Activated CD8-positive, alpha-beta memory T cell treated with anti-CD3 and anti-CD28 coated beads for 24 hours (primary cell): ENCODE measurements around the gene ROBO2.

Experiments used
- DNase-seq: peaks from one replicate; pipeline ENCODE4 v3.0.0-alpha.2; 2020

The ROBO2 gene

DNA sequence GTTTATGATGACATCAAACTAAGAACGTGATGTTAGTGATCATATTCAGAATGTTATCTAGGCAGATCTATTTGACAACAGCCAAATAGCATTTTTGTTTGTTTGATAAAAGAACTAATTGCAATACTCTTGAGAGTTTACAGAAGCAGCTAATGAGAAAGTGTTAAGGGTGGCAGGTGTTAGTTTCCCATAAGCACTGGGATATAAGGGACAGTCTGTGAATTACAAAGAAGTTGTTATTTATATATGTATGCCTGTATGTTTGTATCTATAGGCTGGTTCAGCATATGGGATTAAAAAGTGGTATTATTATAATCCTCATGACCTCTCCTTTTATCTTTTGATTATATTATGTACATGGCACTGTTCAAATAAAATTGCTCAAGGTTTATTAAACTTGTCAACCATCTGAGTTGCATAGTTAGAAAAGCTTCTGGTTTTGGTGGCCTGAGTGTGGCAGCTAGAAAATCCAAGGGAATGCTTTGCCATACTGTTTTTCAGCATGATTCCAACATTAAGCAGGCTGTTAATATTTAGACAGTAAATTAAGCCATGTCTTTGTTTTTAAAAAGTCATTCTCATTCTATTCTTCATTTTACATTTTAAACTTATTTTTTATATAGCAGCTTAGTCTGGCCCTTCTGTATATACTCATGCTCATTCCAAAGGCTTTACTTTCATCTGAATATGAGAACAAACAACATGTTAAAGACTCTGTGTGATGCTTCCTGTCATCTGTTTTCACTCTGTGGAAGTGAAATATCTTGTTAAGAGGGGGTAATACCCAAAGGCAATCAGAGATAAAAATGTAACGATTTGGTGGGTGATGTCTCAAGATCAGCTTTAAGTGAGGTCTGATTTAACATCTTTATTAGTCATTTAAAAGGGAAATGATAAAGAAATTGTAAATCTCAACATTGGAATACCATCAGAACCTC lies 13.1 kb downstream of the ROBO2 start:
- no peak for DNase-seq

DNA sequence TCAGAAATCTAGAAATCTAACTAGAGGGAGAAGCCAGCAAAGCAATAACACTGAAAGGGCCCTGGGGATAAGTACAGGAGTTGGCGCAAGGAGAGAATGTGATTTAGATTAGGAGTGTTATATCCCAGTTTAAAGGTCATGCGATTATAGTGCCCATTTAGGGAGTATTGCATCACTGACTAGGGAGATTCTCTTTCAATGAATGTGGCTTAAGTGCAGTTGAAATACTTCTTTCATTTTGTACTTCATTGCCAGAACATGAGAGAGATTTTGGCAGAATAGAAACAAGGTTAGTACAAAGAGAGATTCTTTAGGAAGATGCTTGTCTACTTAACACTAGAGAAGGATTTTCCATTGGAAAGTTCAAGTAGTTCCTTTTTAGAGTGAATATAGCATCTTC lies 13.9 kb downstream of the ROBO2 start:
- no peak for DNase-seq

DNA sequence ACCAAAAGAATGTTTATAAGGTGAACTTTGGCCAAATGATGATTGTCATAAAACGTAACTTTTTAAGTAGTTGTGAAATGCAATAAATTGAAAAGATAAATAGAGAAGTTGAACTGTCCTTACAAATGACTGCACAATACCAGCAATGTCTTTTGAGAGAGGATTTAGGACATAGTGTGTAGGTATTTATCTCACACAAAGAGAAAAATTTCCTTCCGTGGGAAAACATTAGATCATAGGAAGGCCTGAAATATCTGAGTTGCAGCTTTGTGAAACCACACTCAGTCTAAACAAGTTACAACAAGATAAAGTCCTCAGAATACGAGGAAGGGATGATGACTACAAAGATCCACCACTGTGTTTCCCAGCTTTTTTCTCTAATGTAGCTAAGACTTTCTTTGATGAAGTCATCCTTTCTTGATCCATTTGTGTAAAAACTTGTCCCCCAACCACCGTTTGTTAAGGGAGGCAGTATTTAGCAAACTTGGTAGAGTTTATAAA lies 16.0 kb downstream of the ROBO2 start:
- no peak for DNase-seq

DNA sequence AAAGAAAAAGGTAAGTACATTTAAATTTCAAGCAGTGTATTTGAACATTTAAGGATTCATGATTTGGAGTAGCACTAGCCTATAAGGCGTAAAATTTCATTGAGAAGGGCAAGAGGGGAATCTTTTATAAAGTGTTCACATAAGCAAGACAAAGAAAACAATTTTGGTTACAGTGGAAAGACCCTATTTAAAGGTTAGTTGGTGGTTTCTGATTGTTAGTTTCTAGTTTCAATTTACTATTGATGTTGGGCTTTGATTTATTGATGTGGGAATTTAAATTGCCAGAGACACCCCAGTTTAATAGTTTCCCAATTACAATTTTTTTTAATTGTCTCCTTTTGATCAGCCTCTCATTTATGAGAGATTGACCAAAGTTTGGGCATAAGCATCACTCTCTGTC lies 19.5 kb downstream of the ROBO2 start:
- DNase-seq: no peak

DNA sequence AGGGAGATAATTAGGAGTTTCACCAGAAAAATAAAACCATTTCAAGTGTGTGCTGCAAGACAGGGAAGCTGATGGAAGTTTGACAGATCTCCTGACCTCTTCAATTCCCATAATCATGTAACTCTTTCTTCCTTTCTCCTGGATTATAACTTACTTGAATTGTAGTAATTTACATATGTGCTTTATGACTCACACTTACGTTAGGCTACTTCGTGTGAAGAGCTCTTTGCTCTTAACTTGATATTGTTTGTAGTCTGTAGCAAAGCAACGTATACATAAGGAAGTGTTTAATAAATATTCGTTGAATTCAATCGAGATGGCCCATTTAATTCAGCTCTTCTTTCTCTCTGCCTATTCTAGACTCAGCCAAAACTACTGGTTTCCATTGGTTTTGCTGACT lies 23.5 kb downstream of the ROBO2 start:
- DNase-seq: no peak

DNA sequence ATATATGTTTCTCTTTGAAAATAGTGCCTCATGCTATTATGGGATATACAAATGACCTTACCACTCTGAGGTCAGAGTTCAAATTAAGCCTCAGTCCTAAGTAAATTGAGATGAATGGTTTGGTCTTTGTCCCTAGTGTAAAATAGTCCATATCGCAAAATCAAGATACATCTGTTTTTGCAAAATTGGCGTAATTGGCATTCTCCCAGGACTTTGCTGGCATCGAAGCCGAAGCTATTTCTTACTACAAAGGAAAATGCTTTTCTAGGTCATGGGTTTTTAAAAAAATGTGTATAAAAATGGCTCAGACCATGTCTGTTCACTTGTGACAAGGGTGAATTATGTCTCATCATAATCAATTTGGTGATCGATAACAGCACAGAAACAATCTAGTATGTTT lies 25.9 kb downstream of the ROBO2 start:
- DNase-seq: no peak

DNA sequence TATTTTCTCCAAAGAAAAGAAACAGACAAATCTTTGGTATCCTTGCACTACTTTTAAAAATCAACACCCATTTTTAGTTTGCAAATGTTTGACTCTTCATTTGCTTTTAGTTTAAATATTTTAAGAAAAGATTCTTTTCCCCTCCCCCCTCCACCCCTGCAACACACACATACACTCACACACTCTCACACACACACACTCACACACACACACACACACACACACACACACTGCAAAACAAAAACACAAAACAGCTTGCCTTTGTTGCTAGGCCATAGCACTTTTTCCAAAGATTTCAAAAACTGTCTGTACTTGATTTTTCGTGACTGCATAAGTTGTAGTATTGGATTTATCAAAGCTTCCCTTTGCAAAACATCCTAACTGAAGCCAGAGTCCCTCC lies 26.9 kb downstream of the ROBO2 start:
- no peak for DNase-seq

DNA sequence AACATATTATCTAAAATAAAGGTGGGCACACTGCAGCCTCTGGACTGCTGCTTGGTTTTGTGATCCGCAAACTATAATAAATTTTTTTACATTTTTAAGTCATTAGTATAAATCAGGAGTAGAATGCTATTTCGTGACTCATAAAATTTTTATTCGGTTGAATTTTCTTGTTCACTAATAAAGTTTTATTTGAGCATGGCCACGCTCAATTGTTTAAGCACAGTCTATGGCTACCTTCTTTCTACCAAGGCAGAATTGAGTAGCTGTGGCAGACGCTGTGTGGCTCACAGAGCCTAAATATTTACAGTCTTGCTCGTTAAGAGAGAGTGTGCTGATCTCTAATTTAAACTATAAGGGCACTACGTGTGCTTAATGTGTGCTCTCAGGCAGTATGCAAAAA lies 28.9 kb downstream of the ROBO2 start:
- DNase-seq: no peak

DNA sequence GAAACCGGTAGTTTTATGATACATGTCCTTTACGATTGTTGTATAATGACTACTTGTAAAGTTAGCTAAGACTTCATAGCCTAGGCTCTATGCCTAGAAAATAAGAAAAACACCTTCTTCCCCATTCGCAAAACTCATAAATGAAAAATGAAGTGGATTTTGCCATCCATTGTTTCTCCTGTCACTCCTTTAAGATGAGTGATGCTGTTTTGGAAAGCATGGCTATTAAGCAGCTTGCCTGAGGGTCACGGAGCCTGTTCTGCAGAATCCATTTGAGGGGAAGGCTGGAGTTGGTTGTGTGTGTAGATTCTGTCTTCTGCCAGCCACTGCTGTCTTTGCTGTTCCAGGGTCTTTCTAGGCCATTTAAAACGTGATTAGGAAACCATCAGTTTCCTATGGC lies 31.5 kb downstream of the ROBO2 start:
- no peak for DNase-seq

DNA sequence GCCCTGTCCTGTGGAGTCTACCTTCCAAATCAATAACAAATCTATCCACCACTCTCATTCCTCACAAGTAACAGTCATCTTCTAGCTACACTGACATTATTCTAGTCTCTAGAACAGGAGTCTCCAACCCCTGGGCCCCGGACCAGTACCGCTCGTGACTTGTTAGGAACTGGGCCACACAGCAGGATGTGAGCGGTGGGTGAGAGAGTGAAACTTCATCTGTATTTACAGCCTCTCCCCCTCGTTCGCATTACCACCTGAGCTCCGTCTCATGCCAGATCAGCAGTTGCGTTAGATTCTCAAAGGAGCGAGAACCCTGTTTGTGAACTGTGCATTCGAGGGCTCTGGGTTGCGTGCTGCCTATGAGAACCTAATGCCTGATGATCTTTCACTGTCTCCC lies 31.9 kb downstream of the ROBO2 start:
- DNase-seq: no peak

DNA sequence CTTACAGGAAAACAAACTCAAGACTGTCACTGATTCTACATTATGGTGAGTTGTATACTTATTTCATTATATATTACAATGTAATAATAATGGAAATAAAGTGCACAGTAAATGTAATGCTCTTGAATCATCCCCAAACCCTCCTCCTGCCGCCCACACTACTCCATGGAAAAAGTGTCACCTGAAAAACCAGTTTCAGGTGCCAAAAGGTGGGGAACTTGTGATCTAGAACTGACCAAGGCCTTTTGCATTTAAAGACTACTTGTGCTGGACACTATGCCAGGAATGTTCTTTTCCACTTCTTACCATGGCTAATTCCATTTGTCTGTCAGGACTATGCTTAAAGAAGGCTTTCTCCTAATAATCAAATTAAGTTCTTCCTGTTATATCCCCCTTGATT lies 32.3 kb downstream of the ROBO2 start:
- DNase-seq: no peak

DNA sequence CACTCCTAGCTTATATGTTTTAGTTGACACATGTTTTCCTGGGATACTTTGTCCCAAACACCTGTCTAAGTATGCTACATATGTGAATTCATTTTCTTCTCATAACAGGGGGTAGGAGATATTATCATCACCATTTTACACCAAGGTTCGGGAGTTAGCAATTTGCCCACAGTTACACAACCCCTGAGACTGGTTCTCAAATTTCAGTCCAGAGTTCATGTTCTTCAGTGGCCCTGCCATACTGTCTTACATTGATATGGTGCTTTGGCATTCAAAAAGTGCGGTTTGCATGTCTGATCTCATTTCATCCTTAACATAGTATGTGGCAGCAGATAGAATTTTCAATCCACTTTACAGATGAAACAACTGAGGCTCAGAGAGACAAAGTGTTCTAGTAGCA lies 38.4 kb downstream of the ROBO2 start:
- no peak for DNase-seq

DNA sequence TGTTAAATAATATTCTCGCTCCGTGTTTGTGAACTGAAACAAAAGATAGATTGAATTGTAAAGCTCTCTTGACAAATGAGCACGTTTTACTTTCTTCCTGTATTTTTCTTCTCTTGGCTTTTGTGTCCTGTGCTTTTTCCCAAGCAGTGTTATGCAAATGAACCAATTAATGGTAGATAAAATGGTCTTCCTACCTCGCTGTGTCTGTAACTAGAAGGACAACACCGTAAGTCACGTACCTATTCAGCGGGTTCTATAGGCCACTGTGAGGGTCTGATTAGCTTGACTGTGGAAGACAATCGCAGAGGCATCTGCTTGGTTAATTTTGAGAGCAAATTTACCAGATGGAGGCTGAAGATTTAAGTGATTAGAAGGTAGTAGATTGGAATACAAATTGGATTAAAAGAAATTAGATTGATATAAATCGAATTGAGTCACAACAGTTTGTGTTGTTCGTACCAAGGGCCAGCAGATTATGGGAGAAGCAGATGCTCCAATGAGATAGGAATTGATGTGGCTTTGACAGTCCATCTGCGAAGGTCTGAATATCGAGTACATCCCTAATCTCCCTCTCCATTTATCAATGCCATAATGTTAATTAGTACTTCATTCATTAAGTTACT lies 40.2 kb downstream of the ROBO2 start:
- DNase-seq: no peak

DNA sequence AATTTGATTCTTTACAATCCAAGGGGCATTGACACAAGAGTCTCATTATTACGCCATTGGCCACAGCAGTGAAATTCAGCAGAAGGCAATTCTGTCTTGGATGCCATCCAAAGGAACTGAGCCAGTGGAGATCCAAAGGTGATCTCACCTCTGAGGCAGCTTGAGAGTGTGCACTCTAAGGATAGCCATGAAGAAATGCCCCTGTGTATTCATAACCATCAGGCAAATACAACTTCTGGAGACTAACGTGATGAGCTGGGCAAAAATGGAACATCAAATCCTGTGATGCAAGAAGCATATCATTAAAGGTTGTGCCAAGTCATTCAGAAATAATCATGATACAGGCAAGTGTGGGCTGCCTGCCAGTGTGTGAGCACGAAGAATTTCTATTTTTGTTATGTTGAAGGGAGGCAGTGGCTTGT lies 41.4 kb downstream of the ROBO2 start:
- no peak for DNase-seq

DNA sequence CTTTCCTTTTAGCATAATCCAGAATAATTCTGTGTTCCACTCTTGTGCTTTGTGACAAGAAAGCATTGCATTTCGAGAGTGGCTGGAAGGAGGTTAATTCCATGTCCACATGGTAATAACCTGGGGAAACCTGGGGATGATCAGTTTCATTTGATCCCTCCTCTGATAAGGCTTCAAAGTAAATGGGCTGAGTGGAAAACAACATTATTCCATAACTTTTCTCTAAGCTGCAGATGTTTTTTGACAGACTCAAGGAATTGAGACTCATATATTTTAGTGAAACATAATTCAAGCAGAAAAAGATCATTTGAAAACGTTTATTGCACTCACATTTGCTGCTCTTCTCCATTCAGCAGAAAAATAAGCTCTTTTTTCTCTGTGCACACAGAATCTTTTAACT lies 44.6 kb downstream of the ROBO2 start:
- DNase-seq: no peak

DNA sequence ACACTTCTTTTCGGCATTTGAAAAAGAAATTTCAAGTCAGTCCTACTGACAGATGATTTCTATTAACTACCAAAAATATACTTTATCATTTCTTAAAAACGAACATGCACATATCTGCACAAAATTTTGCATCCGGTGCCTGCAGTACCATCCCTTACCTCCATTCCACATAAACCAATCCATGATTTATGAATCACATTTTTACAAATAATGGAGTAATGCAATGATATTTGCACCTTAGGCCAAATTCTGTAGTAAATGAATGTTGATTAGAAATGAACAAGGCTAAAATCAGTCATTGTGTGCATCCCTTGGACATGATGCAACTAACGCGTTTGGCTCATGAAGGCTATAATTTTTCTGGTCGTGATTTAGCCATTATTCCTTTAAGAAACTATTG lies 46.5 kb downstream of the ROBO2 start:
- DNase-seq: no peak

DNA sequence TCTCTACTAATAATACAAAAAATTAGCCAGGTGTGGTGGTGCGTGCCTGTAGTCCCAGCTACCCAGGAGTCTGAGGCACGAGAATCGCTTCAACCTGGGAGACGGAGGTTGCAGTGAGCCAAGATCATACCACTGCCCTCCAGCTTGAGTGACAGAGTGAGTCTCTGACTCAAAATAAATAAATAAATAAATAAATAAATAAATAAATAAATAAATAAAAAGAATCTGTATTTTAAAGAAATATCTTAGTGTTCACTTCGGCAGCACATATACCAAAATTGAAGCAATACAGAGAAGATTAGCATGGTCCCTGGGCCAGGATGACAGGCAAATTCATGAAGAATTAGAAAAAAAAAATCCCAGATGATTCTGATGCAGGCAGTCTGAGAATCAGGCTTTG lies 51.9 kb downstream of the ROBO2 start:
- DNase-seq: no peak

DNA sequence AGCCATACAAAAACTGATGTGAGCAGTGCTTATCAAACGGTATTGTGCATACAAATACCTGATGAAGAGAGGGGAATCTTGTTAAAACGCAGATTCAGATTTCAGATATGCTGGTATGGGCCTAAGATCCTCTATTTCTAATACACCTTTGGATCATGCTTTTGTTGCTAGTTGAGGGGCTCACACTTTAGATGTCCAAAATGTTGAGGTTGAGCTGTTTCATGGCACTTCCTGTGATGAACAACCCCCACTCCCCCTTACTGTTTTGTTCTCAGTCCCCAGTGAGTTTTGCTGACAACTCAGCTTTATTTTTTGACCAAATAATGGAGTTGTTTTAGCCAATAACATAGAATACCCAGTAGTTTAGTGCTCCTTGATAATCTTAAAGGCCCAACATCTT lies 53.2 kb downstream of the ROBO2 start:
- no peak for DNase-seq

DNA sequence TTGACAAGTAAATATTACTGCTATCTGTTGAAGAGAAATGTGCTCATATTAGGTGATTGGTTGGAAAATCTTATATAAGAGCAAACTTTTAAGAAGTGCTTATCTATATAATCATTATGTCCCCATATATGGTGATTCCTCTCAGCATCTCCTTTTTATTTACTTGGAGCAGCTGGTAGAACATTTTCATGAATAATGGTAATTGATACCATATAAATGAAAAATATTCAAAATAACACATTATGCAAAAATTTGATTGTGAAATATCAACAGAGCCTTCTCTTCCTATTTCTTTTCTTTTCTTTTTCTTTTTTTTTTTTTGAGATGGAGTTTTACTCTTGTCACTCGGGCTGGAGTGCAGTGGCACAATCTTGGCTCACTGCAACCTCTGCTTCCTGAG lies 56.2 kb downstream of the ROBO2 start:
- no peak for DNase-seq

DNA sequence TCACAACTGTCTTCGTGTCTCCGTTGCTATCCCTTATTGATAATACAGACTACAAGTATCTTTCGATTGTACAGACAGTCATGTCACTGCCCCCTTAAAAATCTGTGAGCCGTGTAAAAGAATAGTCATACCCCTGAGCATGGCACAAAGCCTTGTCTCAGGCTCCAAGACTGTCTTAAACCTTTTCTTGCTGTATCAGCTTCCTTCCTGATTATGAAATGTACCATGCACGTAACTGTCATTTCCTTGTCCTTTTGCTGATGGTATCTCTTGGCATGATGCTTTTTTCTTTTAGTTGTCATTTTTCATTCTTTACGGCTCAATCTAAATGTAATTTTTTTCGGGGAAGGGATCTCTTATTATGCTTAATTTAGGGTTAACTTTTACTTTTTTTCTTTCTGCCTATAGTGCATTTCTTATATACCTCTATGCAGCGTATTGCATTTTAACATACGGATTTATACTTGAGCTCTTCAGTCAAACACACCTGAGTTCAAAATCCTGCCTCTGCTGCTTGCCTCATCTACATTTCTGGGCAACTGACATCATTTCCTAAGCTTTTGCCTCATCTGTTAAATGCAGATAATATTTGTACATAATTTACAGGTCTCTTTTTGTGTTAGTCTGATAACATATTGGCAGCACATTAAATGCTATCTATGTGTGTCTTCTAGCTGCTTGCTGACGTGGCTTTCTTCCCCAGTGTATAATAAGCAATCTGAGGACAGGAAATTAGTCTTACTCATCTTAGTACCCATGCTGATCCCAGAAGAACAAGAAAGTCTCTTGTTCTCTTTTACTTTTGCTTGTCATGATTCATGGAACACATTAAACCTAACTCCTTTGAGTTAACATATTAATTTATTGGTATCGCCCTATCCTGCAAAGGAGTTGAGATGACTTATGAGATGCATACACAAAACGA lies 57.3 kb downstream of the ROBO2 start:
- no peak for DNase-seq

DNA sequence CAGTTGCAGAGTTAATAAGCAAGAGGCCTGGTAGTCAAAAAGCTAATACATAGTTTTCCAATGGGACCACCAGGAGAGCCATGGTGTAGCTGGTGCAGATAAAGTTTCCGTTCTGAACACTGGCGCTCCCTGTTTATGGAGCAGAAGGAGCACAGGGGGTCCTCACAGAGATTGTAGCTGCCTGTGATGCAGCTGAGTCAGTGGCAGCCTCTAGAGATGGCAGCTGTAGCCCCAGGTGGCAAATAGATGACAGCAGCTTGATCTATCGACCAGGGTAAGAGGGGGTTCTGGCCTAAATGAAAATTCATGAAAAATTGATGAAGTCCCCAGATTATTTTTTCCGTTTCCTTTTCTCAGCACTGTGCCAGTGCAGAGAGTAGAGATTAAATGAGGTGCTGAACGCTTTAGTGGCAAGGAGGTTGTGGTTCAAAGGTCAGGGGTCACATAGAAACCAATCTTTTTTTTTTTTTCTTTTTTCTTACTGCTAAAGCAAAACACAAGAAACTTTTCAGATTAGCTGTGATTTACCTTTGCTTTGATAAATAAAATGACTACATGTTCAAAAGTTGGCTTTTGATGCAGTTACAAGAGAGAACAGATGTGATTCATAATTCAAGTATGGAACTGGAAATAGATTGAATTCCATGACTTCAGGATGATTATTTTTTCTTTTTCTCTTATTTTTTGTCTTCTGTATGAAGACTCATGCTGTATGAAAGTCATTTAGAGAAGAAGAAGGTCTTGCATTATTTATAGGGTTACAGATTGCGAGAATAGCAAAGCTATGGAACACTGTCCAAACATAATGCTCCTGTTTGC lies 63.3 kb downstream of the ROBO2 start:
- no peak for DNase-seq

DNA sequence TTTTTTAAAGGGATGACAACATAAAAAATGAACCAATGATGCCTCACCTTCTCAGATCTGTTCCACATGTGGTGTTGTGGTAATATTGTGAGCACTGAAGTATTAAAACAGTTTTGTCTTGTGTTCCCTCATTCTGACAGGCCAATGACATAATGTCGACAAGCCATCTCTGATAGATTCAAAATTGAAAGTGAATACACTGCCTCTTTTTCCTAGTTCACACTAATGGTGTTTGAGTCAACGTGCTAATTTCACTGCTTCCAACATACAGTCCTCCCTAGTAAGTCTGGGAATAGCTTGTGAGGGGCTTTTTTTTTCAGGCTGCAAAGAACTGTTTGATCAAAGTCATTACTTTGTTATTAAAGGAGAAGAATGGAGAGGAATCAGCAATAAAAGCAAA lies 82.8 kb downstream of the ROBO2 start:
- DNase-seq: no peak
